ENCODE measurements around the gene CERKL.

- TF ChIP-seq POLR2A (IDR thresholded peaks at IDR 0.05), result no peak
- no peak for TF ChIP-seq CTCF (IDR thresholded peaks at IDR 0.05)
These were observed 128.5 kb downstream of the CERKL start for GRCh38 chr2:181528441-181528840.
